ENCODE measurements around the gene FAM32A. TPM values are rescaled to one million over a fixed set of nuclear protein-coding genes. Genes with fewer than 3 reads are reported as not detected.
A peak's percentile ranks its signal among the peaks of the same experiment; 100 is the strongest.
"Not testable (repeated sequence)": the region's sequence is repeated elsewhere in the genome, so short reads cannot be mapped to it uniquely, and the experiment has no call there.

Gene FAM32A
- total RNA-seq, 1 donor = 109 TPM

DNA sequence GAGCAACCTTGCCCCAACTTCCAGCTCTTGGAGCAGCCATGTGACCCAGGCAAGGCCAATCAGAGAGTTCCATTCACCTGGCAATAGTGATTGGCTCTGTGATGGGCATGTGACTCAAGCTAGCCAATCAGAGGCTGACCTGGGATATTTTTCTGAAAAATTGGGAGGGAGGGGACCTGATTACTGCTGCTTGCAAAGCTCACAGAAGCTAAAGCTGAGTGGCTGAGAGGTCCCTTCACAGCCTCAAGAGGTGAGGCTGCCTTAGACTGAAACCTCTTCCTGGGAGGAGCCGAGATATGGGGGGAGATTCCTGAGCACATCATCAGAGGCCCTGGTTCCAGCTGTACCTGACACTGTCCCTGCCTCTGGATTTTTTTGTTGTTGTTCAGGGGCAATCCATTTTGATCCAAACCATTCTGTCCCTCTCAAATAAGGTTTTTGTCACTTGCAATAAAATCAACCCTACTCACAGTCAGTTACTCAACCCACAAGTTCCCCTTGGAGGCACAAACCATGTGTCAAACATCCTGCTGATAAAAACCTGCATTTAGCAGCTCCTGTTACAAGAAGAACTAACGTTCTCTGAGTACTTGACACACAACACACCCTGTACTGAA, 16.6 kb upstream of the FAM32A start:
- Histone ChIP-seq H3K79me2 (ENCODE audit: insufficient read depth, low read length) (no peaks in the 10 kb centered on the region), H3K4me2 (ENCODE audit: insufficient read depth, low read length) (no peak overlapping the region), H3K36me3 (ENCODE audit: insufficient read depth, low read length) (no peaks in the 10 kb centered on the region), H3K4me3 (ENCODE audit: insufficient read depth, low read length) (no peak overlapping the region), H3K9me3 (ENCODE audit: low read depth, low read length) (no peaks in the 10 kb centered on the region), H4K20me1 (ENCODE audit: insufficient read depth, low read length) (no peaks in the 10 kb centered on the region), H3K4me1 (ENCODE audit: insufficient read depth, low read length) (no peaks in the 10 kb centered on the region), H2AFZ (ENCODE audit: low read length) (no peak overlapping the region), H3K27me3 (ENCODE audit: insufficient read depth, low read length) (no peaks in the 10 kb centered on the region), H3K27ac (ENCODE audit: low read depth, low read length) (no peak overlapping the region)
- DNase-seq (ENCODE audit: insufficient read length, low spot score, missing footprints) = peak; percentile 69
- TF ChIP-seq, protein P1, sequence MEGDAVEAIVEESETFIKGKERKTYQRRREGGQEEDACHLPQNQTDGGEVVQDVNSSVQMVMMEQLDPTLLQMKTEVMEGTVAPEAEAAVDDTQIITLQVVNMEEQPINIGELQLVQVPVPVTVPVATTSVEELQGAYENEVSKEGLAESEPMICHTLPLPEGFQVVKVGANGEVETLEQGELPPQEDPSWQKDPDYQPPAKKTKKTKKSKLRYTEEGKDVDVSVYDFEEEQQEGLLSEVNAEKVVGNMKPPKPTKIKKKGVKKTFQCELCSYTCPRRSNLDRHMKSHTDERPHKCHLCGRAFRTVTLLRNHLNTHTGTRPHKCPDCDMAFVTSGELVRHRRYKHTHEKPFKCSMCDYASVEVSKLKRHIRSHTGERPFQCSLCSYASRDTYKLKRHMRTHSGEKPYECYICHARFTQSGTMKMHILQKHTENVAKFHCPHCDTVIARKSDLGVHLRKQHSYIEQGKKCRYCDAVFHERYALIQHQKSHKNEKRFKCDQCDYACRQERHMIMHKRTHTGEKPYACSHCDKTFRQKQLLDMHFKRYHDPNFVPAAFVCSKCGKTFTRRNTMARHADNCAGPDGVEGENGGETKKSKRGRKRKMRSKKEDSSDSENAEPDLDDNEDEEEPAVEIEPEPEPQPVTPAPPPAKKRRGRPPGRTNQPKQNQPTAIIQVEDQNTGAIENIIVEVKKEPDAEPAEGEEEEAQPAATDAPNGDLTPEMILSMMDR (IDR thresholded peaks at IDR 0.05; ENCODE audit: extremely low read depth, low read depth, low read length) = no peak

DNA sequence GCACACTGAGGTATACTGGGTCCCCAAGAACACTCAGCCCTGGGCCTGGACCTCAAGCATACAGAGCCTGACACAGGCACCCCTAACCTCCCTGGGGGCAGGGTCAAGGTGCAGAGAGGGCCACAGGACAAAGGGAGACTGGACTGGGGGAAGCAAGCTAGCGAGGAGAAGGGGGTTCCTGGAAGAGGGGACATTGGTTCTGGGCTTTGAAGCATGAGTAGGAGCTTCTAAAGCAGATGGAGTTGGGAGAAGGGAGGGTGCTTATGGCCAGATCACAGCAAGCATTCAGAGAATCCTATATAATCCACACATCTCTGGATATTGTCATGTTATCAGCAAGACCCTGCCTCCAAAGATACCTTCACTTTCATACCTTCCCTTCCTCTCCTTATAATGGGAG, 15.1 kb upstream of the FAM32A start:
- TF ChIP-seq, protein P1 (IDR thresholded peaks at IDR 0.05; ENCODE audit: extremely low read depth, low read depth, low read length) = no peak
- Histone ChIP-seq H3K4me3 (ENCODE audit: insufficient read depth, low read length) (no peak overlapping the region), H3K27me3 (ENCODE audit: insufficient read depth, low read length) (no peaks in the 10 kb centered on the region), H3K27ac (ENCODE audit: low read depth, low read length) (no peak overlapping the region), H3K4me1 (ENCODE audit: insufficient read depth, low read length) (no peaks in the 10 kb centered on the region), H2AFZ (ENCODE audit: low read length) (no peak overlapping the region), H3K9me3 (ENCODE audit: low read depth, low read length) (no peaks in the 10 kb centered on the region), H3K79me2 (ENCODE audit: insufficient read depth, low read length) (no peaks in the 10 kb centered on the region), H4K20me1 (ENCODE audit: insufficient read depth, low read length) (no peaks in the 10 kb centered on the region), H3K4me2 (ENCODE audit: insufficient read depth, low read length) (no peak overlapping the region), H3K36me3 (ENCODE audit: insufficient read depth, low read length) (no peaks in the 10 kb centered on the region)
- DNase-seq (ENCODE audit: insufficient read length, low spot score, missing footprints) = no peak

DNA sequence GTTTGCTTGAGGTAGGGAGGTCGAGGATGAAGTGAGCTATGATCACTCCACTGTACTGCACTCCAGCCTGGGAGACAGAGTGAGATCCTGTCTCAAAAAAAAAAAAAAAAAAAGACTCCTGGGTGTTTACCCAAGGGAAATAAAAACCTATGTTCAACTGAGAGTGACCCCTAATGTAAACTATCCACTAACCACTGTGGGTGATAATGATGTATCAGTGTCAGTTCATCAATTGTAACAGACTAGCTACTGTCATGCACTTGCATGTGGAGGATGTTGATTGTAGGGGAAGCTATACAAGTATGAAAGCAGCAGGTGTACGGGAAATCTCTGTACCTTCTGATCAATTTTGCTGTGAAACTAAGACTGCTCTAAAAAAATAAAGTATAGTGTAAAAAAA, 9.3 kb upstream of the FAM32A start:
- no peaks in the 10 kb centered on the region for H3K79me2 ChIP-seq (ENCODE audit: insufficient read depth, low read length)

DNA sequence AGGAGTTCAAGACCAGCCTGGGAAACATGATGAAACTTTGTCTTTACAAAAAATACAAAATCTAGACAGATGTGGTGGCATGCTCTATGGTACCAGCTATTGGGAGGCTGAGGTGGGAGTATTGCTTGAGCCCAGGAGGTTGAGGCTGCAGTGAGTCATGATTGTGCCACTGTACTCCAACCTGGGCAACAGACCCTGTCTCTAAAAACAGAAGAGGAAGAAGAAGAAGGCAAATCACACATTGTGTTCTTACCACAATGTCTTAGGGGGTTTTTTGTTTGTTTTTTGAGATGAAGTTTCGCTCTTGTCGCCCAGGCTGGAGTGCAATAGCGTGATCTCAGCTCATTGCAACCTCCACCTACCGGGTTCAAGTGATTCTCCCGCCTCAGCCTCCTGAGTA, 6.3 kb upstream of the FAM32A start:
- not testable (repeated sequence) for H4K20me1 ChIP-seq (ENCODE audit: insufficient read depth, low read length); H3K9me3 ChIP-seq (ENCODE audit: low read depth, low read length); H3K4me2 ChIP-seq (ENCODE audit: insufficient read depth, low read length); H3K36me3 ChIP-seq (ENCODE audit: insufficient read depth, low read length); H3K4me3 ChIP-seq (ENCODE audit: insufficient read depth, low read length); H2AFZ ChIP-seq (ENCODE audit: low read length); H3K79me2 ChIP-seq (ENCODE audit: insufficient read depth, low read length); DNase-seq (ENCODE audit: insufficient read length, low spot score, missing footprints); H3K27me3 ChIP-seq (ENCODE audit: insufficient read depth, low read length); H3K27ac ChIP-seq (ENCODE audit: low read depth, low read length); H3K4me1 ChIP-seq (ENCODE audit: insufficient read depth, low read length)

More for the DNA sequence above, 9.3 kb upstream of the FAM32A start:
- H3K36me3 ChIP-seq (ENCODE audit: insufficient read depth, low read length) = no peaks in the 10 kb centered on the region
- no peaks in the 10 kb centered on the region for H4K20me1 ChIP-seq (ENCODE audit: insufficient read depth, low read length)
- H3K4me1 ChIP-seq (ENCODE audit: insufficient read depth, low read length) = peaks cover 9% of the 10 kb centered on the region
- H3K9me3 ChIP-seq (ENCODE audit: low read depth, low read length) = no peaks in the 10 kb centered on the region
- H3K27me3 ChIP-seq (ENCODE audit: insufficient read depth, low read length) = no peaks in the 10 kb centered on the region
- H3K4me2 ChIP-seq (ENCODE audit: insufficient read depth, low read length) = no peak overlapping the region
- no peak for DNase-seq (ENCODE audit: insufficient read length, low spot score, missing footprints)
- TF ChIP-seq, protein P1 (IDR thresholded peaks at IDR 0.05; ENCODE audit: extremely low read depth, low read depth, low read length) = no peak
- no peak overlapping the region for H3K27ac ChIP-seq (ENCODE audit: low read depth, low read length)
- H2AFZ ChIP-seq (ENCODE audit: low read length) = no peak overlapping the region
- H3K4me3 ChIP-seq (ENCODE audit: insufficient read depth, low read length) = no peak overlapping the region
